BLaER1 (cell line): ENCODE data around the gene RETREG3.
A peak's percentile ranks its signal among the peaks of the same experiment; 100 is the strongest.
"Not testable (repeated sequence)": the region's sequence is repeated elsewhere in the genome, so short reads cannot be mapped to it uniquely, and the experiment has no call there.

Experiments
- H3K27ac ChIP-seq: shearing (Covaris generic); formaldehyde crosslinking; 2 replicates; pipeline ENCODE4 v1.8.1; 2022
- H3K27me3 ChIP-seq: shearing (Covaris generic); formaldehyde crosslinking; 2 replicates; pipeline ENCODE4 v1.8.1; 2022
- H3K36me3 ChIP-seq: shearing (Covaris generic); formaldehyde crosslinking; 2 replicates; pipeline ENCODE4 v1.8.1; 2022
- H3K4me1 ChIP-seq: shearing (Covaris generic); formaldehyde crosslinking; 2 replicates; pipeline ENCODE4 v1.8.1; 2022
- H3K4me2 ChIP-seq: shearing (Covaris generic); formaldehyde crosslinking; 2 replicates; pipeline ENCODE4 v1.8.1; 2022
- H3K4me3 ChIP-seq: shearing (Covaris generic); formaldehyde crosslinking; 2 replicates; pipeline ENCODE4 v1.8.1; 2022
- H3K9ac ChIP-seq: shearing (Covaris generic); formaldehyde crosslinking; 2 replicates; pipeline ENCODE4 v1.8.1; 2022
- H3K9me3 ChIP-seq: shearing (Covaris generic); formaldehyde crosslinking; 2 replicates; pipeline ENCODE4 v1.8.1; 2022
- H4K20me1 ChIP-seq: shearing (Covaris generic); formaldehyde crosslinking; 2 replicates; pipeline ENCODE4 v1.8.1; 2022
- Cebpa-rat ChIP-seq: shearing (Covaris generic); IDR thresholded peaks from 2 replicates; pipeline ENCODE4 v1.8.1; 2022

Gene RETREG3

DNA sequence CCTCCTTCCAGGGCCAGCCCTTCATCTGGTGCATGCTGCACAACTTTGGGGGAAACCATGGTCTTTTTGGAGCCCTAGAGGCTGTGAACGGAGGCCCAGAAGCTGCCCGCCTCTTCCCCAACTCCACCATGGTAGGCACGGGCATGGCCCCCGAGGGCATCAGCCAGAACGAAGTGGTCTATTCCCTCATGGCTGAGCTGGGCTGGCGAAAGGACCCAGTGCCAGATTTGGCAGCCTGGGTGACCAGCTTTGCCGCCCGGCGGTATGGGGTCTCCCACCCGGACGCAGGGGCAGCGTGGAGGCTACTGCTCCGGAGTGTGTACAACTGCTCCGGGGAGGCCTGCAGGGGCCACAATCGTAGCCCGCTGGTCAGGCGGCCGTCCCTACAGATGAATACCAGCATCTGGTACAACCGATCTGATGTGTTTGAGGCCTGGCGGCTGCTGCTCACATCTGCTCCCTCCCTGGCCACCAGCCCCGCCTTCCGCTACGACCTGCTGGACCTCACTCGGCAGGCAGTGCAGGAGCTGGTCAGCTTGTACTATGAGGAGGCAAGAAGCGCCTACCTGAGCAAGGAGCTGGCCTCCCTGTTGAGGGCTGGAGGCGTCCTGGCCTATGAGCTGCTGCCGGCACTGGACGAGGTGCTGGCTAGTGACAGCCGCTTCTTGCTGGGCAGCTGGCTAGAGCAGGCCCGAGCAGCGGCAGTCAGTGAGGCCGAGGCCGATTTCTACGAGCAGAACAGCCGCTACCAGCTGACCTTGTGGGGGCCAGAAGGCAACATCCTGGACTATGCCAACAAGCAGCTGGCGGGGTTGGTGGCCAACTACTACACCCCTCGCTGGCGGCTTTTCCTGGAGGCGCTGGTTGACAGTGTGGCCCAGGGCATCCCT lies 65.7 kb downstream of the RETREG3 start:
- H3K9ac ChIP-seq: no peak overlapping the region
- no peaks in the 10 kb centered on the region for H3K9me3 ChIP-seq
- TF ChIP-seq Cebpa-rat: no peak
- peaks cover 61% of the 10 kb centered on the region for H3K36me3 ChIP-seq
- no peak overlapping the region for H3K4me3 ChIP-seq
- no peak overlapping the region for H3K27ac ChIP-seq
- H3K27me3 ChIP-seq: no peaks in the 10 kb centered on the region
- H4K20me1 ChIP-seq: peaks cover 15% of the 10 kb centered on the region; the same call in 1 of the 2 replicates
- H3K4me2 ChIP-seq: no peak overlapping the region
- peaks cover 5% of the 10 kb centered on the region; the same call in 1 of the 2 replicates for H3K4me1 ChIP-seq

DNA sequence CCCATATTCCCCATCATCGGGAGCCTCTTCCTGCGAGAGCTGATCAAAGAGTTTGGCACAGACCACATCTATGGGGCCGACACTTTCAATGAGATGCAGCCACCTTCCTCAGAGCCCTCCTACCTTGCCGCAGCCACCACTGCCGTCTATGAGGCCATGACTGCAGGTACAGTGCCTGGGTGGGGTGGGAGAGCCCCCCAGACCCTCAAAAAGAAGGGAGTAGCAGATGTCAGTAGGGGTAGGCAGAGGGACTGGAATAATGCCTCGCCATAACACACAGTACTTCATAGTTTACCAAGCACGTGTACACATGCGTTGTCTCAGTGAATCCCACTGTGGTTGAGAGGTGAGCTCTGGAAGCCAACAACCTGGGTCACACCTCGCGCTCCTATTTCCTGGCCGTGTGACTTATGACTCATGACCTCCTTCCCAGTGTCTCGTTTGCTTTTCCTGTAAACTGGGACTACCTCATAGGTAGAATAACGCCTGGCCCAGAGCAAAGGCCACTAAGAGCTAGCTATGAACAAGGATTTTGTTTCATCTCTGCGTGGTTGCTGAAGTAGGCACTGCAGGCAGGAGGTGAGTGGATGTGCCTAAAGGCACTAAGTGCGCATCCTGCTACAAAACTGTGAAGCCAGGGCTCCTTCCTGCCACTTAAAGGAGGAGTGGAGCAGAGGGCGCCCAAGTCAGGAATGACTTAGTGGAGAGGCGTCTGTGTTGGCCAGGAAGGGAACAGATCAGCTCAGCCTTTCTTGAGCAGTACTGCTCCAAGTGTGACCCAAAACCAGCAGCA lies 67.9 kb downstream of the RETREG3 start:
- Histone ChIP-seq H4K20me1 (peaks cover 22% of the 10 kb centered on the region), H3K9me3 (no peaks in the 10 kb centered on the region), H3K9ac (no peak overlapping the region), H3K4me3 (no peak overlapping the region), H3K36me3 (peaks cover 68% of the 10 kb centered on the region), H3K27me3 (no peaks in the 10 kb centered on the region), H3K4me2 (no peak overlapping the region), H3K27ac (no peak overlapping the region), H3K4me1 (peaks cover 15% of the 10 kb centered on the region)
- TF ChIP-seq Cebpa-rat: no peak

DNA sequence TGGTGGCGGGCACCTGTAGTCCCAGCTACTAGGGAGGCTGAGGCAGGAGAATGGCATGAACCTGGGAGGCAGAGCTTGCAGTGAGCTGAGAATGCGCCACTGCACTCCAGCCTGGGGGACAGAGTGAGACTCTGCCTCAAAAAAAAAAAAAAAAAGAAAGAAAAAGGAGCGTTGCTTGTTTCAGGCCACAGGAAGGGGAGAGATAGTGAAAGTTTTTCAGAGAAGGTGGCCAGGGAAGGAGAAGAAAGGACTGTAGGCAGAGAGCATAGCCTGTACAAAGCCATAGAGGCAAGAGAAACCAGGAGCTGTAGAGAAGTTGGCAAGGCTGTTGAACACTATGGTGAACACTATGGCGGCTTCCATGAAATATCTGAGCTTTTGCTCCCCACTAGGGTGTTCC lies 68.6 kb downstream of the RETREG3 start:
- H3K4me2 ChIP-seq, H3K4me3 ChIP-seq, H3K27ac ChIP-seq, H3K9ac ChIP-seq, H3K27me3 ChIP-seq, H3K9me3 ChIP-seq: not testable (repeated sequence)
- Histone ChIP-seq H3K4me1 (peaks cover 18% of the 10 kb centered on the region), H3K36me3 (peaks cover 68% of the 10 kb centered on the region), H4K20me1 (peaks cover 22% of the 10 kb centered on the region)

DNA sequence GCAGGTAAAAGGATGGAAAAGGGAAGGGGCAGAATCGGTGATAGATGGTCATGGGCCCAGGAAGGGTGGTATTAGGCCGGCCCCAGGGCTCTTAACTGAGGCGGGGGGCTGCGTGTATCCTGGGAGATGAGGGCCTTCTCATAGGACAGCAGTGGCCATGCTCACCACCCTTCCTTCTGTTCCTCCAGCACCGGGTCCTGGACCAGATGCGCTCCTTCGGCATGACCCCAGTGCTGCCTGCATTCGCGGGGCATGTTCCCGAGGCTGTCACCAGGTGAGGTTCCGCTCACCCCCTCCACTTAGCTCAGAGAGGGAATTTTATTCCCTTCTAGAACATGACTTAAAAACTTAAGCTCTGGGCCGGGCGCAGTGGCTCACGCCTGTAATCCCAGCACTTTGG lies 70.7 kb downstream of the RETREG3 start:
- peaks cover 26% of the 10 kb centered on the region for H3K4me1 ChIP-seq
- no peak overlapping the region for H3K27ac ChIP-seq
- no peaks in the 10 kb centered on the region for H3K9me3 ChIP-seq
- TF ChIP-seq Cebpa-rat: no peak
- H3K4me2 ChIP-seq: no peak overlapping the region
- no peak overlapping the region for H3K4me3 ChIP-seq
- peaks cover 13% of the 10 kb centered on the region for H4K20me1 ChIP-seq
- peaks cover 52% of the 10 kb centered on the region for H3K36me3 ChIP-seq
- H3K27me3 ChIP-seq: no peaks in the 10 kb centered on the region
- H3K9ac ChIP-seq: no peak overlapping the region

DNA sequence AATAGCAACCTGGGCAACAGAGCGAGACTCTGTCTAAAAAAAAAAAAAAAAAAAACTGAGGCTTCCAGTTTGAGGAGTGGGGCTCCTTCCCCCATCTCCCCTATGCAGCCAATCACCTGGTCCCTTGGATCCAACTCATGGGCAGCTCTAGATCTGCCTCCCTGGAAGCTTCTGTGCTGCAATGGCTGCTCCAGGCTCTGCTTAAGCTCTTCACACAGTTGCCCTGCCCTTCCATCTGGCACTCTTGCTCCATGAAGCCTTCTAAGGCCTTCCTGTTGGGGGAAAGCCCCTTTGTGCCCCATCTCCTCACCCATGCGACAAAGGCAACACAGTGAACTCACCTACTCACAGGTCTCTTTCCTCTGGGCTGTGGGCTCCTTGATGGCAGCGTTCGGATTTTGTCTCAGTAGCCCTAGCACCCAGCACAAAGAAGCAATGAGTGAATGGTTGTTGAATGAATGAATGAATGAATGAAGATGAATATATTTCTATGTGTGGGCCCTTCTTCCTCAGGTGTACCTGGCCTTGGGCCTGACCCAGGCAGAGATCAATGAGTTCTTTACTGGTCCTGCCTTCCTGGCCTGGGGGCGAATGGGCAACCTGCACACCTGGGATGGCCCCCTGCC lies 71.2 kb downstream of the RETREG3 start:
- Histone ChIP-seq H3K4me2 (peak overlapping the region; percentile 95), H3K9me3 (no peaks in the 10 kb centered on the region), H3K4me3 (no peak overlapping the region), H4K20me1 (peaks cover 13% of the 10 kb centered on the region), H3K27ac (no peak overlapping the region), H3K36me3 (peaks cover 47% of the 10 kb centered on the region), H3K9ac (no peak overlapping the region), H3K4me1 (peaks cover 31% of the 10 kb centered on the region), H3K27me3 (no peaks in the 10 kb centered on the region)
- no peak for TF ChIP-seq Cebpa-rat

DNA sequence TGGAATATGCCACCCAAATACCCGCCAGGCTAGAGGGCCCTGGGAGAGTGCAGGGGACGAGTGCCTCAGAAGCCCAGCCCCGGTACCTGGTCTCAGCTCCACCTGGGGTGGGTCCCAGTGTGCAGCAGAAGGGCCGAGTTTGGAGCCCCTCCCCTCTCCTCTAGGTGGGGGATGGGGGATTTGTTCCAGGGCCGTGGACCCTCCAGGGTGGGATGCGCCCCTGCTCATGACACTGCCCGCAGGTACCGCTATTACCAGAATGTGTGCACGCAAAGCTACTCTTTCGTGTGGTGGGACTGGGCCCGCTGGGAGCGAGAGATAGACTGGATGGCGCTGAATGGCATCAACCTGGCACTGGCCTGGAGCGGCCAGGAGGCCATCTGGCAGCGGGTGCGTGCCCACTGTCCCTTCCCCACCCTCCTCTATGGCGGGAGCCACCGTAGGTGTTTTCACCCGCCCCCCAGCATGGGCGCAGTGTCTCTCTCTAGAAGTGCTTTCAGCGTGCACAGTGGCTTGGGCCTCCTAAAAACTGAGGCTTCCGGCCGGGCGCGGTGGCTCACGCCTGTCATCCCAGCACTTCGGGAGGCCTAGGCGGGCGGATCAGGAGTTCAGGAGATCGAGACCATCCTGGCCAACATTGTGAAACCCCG lies 71.9 kb downstream of the RETREG3 start:
- peaks cover 36% of the 10 kb centered on the region for H3K4me1 ChIP-seq
- H3K4me2 ChIP-seq: peak overlapping the region; percentile 95
- no peak for TF ChIP-seq Cebpa-rat
- H3K9ac ChIP-seq: peak overlapping the region; percentile 87
- H3K36me3 ChIP-seq: peaks cover 40% of the 10 kb centered on the region
- peak overlapping the region; percentile 87 for H3K27ac ChIP-seq
- H3K9me3 ChIP-seq: no peaks in the 10 kb centered on the region
- H3K27me3 ChIP-seq: no peaks in the 10 kb centered on the region
- peaks cover 13% of the 10 kb centered on the region for H4K20me1 ChIP-seq
- peak overlapping the region; percentile 89 for H3K4me3 ChIP-seq

DNA sequence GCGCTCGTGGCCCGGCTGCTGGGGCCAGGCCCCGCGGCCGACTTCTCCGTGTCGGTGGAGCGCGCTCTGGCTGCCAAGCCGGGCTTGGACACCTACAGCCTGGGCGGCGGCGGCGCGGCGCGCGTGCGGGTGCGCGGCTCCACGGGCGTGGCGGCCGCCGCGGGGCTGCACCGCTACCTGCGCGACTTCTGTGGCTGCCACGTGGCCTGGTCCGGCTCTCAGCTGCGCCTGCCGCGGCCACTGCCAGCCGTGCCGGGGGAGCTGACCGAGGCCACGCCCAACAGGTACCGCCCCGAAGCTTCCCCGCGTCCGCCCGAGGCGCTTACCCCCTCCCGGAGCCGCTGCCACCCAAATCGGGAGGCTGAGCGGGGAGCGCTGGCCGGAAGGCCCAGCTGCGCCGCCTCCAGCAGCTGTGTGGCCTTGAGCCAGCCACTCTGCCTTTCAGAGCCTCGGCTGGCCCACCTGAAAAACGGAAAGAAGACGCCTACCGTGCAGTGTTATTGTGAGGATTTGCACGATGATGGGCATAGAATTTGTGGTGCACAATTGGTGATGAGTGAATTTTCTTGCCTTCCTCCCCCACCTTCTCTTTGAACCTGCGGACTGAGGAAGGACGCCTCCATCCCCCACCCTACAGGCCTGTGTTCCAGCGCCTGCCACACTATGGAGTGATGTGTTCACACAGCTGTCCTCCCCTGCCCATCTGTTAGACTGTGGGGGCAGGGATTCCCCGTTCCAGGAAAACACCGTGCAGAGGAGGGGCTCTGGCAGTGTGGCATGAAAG lies 72.6 kb downstream of the RETREG3 start:
- Histone ChIP-seq H3K4me1 (peaks cover 39% of the 10 kb centered on the region), H3K27ac (peak overlapping the region; percentile 87), H3K27me3 (no peaks in the 10 kb centered on the region)

DNA sequence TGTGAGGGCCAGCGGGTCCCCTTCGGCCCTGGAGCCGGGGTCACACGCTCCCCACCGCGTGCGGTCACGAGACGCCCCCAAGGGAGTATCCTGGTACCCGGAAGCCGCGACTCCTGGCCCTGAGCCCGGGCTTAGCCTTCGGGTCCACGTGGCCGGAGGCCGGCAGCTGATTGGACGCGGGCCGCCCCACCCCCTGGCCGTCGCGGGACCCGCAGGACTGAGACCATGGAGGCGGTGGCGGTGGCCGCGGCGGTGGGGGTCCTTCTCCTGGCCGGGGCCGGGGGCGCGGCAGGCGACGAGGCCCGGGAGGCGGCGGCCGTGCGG lies 73.2 kb downstream of the RETREG3 start, which contains the start of gene NAGLU:
NAGLU (plus strand) TSS at position 194 of the 324 bp plus-strand sequence; CDS start at position 226, 32 bp downstream.
- H3K4me3 ChIP-seq: peak within 1 kb of the TSS; percentile 89
- H4K20me1 ChIP-seq: peaks cover 13% of the 10 kb centered on the region
- peaks cover 45% of the 10 kb centered on the region for H3K4me1 ChIP-seq
- no peak for TF ChIP-seq Cebpa-rat
- no peaks in the 10 kb centered on the region for H3K27me3 ChIP-seq
- H3K4me2 ChIP-seq: peak within 1 kb of the TSS; percentile 95
- H3K9ac ChIP-seq: peak within 1 kb of the TSS; percentile 87
- H3K9me3 ChIP-seq: no peaks in the 10 kb centered on the region
- H3K36me3 ChIP-seq: peaks cover 32% of the 10 kb centered on the region
- peak within 1 kb of the TSS; percentile 87 for H3K27ac ChIP-seq

More for the DNA sequence above, 72.6 kb downstream of the RETREG3 start:
- no peak for TF ChIP-seq Cebpa-rat
- Histone ChIP-seq H3K9ac (peak overlapping the region; percentile 87), H3K4me3 (peak overlapping the region; percentile 89), H4K20me1 (peaks cover 13% of the 10 kb centered on the region), H3K9me3 (no peaks in the 10 kb centered on the region), H3K36me3 (peaks cover 37% of the 10 kb centered on the region), H3K4me2 (peak overlapping the region; percentile 95)
